Activated CD4-positive, alpha-beta T cell treated with anti-CD3 and anti-CD28 coated beads, Interleukin-2, Interleukin-6, amounts not matched to agents 100 ng/mL and 50 ng/mL, durations not matched to agents 16 hours and 8 hours (primary cell): Measurements from ENCODE around the gene BOLL.
"Not testable (repeated sequence)": the region's sequence is repeated elsewhere in the genome, so short reads cannot be mapped to it uniquely, and the experiment has no call there.

ENCODE experiments used
- DNase-seq: peaks from one replicate; pipeline ENCODE4 v3.0.0-alpha.2; 2020

BOLL gene

GRCh38 chr2:197784956-197785941 is at the start of gene BOLL:
BOLL (minus strand) TSS chr2:197785319; CDS start chr2:197781850, 3,469 bp downstream.
- DNase-seq: no peak

GRCh38 chr2:197834771-197835170 is 49.7 kb upstream of the BOLL start:
- DNase-seq: not testable (repeated sequence)

- DNase-seq: no peak
Measured at GRCh38 chr2:197828464-197829135, 43.5 kb upstream of the BOLL start.

- no peak for DNase-seq
Measured at GRCh38 chr2:197827618-197828017, 42.5 kb upstream of the BOLL start.

- no peak for DNase-seq
Measured at GRCh38 chr2:197822333-197822732, 37.2 kb upstream of the BOLL start.

- DNase-seq: no peak
Measured at GRCh38 chr2:197821550-197822289, 36.6 kb upstream of the BOLL start.

- no peak for DNase-seq
Measured at GRCh38 chr2:197814526-197814925, 29.4 kb upstream of the BOLL start.

GRCh38 chr2:197813093-197813787 is 28.1 kb upstream of the BOLL start:
- peak; percentile 42 for DNase-seq

- DNase-seq: no peak
Measured at GRCh38 chr2:197810491-197810890, 25.4 kb upstream of the BOLL start.

- DNase-seq: no peak
Measured at GRCh38 chr2:197810016-197810415, 24.9 kb upstream of the BOLL start.

GRCh38 chr2:197809064-197809463 is 23.9 kb upstream of the BOLL start:
- DNase-seq: no peak

- DNase-seq: no peak
Measured at GRCh38 chr2:197805715-197806633, 20.9 kb upstream of the BOLL start.

GRCh38 chr2:197804758-197805714 is 19.9 kb upstream of the BOLL start:
- peak; percentile 35 for DNase-seq

- peak; percentile 94 for DNase-seq
Measured at GRCh38 chr2:197804049-197804757, 19.1 kb upstream of the BOLL start, which contains the start of gene PLCL1. PLCL1 (plus strand) TSS chr2:197804593.

GRCh38 chr2:197803033-197803444 is 17.9 kb upstream of the BOLL start:
- DNase-seq: peak; percentile 60

- DNase-seq: no peak
Measured at GRCh38 chr2:197801033-197801432, 15.9 kb upstream of the BOLL start.

- DNase-seq: no peak
Measured at GRCh38 chr2:197800091-197800490, 15.0 kb upstream of the BOLL start.

- DNase-seq: no peak
Measured at GRCh38 chr2:197799068-197799467, 13.9 kb upstream of the BOLL start.

- DNase-seq: no peak
Measured at GRCh38 chr2:197798187-197798586, 13.1 kb upstream of the BOLL start.
